GM23248 (cell line): ENCODE results near the gene ZNF746. TPM values are rescaled to one million over a fixed set of nuclear protein-coding genes. Genes with fewer than 3 reads are reported as not detected.

Experiments used
- DNase-seq: peaks from one replicate; pipeline ENCODE4 v3.0.0-alpha.2; 2015
- H2AFZ ChIP-seq: fragments of 200-600 bp; sonication (generic); 2 replicates; pipeline ENCODE4 v1.6.1; 2016; ENCODE audit warnings: antibody characterized with exemption
- H3F3A ChIP-seq: fragments of 200-600 bp; sonication (generic); 2 replicates; pipeline ENCODE4 v1.6.1; 2016; ENCODE audit warnings: mild to moderate bottlenecking, antibody characterized with exemption, mixed run types; ENCODE audit not compliant: insufficient read depth
- H3K27ac ChIP-seq: fragments of 200-600 bp; sonication (generic); 2 replicates; pipeline ENCODE4 v1.5.1; 2016; ENCODE audit warnings: mild to moderate bottlenecking
- H3K27me3 ChIP-seq: fragments of 200-600 bp; sonication (generic); replicated peaks from 2 replicates; pipeline ENCODE4 v1.6.1; 2016; ENCODE audit warnings: mild to moderate bottlenecking; ENCODE audit not compliant: insufficient read depth
- H3K36me3 ChIP-seq: fragments of 200-600 bp; sonication (generic); 2 replicates; pipeline ENCODE4 v1.6.1; 2016; ENCODE audit warnings: low read depth, mild to moderate bottlenecking
- H3K4me1 ChIP-seq: fragments of 200-600 bp; sonication (generic); 2 replicates; pipeline ENCODE4 v1.6.1; 2016; ENCODE audit warnings: mild to moderate bottlenecking; ENCODE audit not compliant: insufficient read depth
- H3K4me2 ChIP-seq: fragments of 200-600 bp; sonication (generic); one replicate; pipeline ENCODE4 v1.6.1; 2016; ENCODE audit warnings: mild to moderate bottlenecking; ENCODE audit not compliant: unreplicated experiment
- H3K4me3 ChIP-seq: fragments of 200-600 bp; sonication (generic); 2 replicates; pipeline ENCODE4 v1.5.1; 2016; ENCODE audit warnings: mild to moderate bottlenecking
- H3K79me2 ChIP-seq: fragments of 200-600 bp; sonication (generic); 2 replicates; pipeline ENCODE4 v1.6.1; 2016; ENCODE audit warnings: mild to moderate bottlenecking; ENCODE audit not compliant: insufficient read depth
- H3K9ac ChIP-seq: fragments of 200-600 bp; sonication (generic); 2 replicates; pipeline ENCODE4 v1.6.1; 2016; ENCODE audit warnings: mild to moderate bottlenecking
- H3K9me2 ChIP-seq: fragments of 200-600 bp; sonication (generic); 2 replicates; pipeline ENCODE4 v1.6.1; 2016; ENCODE audit warnings: mixed run types, mild to moderate bottlenecking, moderate library complexity; ENCODE audit not compliant: insufficient read depth
- H3K9me3 ChIP-seq: fragments of 200-600 bp; sonication (generic); one replicate; pipeline ENCODE4 v1.6.1; 2017; ENCODE audit warnings: low read depth
- H4K20me1 ChIP-seq: fragments of 200-600 bp; sonication (generic); 2 replicates; pipeline ENCODE4 v1.6.0; 2016; ENCODE audit not compliant: insufficient read depth
- EZH2 ChIP-seq: fragments of 200-600 bp; sonication (generic); IDR thresholded peaks from 2 replicates; pipeline ENCODE4 v1.6.1; 2018; ENCODE audit warnings: antibody characterized with exemption, mild to moderate bottlenecking; ENCODE audit not compliant: insufficient read depth, poor library complexity, severe bottlenecking
- EZH2phosphoT487 ChIP-seq: fragments of 200-600 bp; sonication (generic); IDR thresholded peaks from 2 replicates; pipeline ENCODE4 v1.6.1; 2018; ENCODE audit warnings: antibody characterized with exemption, moderate library complexity, mild to moderate bottlenecking, low read depth; ENCODE audit not compliant: insufficient read depth
- WGBS, 2 experiments: methylation state at CpG; one replicate each; pipeline ENCODE4 v1.1.6; 2015 to 2017; ENCODE audit warnings: low lambda C conversion rate in 2 of 2, low coverage in 1 of 2; ENCODE audit errors: missing lambda C conversion rate in 2 of 2; 5-methylcytosine and 5-hydroxymethylcytosine counted together
- in situ Hi-C: fragments of 300-500 bp; cut with MboI; formaldehyde crosslinking; loops from 2 replicates; pipeline ENCODE4 v1.15.0; 2020
- polyA plus RNA-seq: library from polyadenylated mRNA; unstranded; fragments of >200 nt; fragmentation: Nextera tagmentation; extraction: Ambion mirVana; gene quantifications from 2 replicates; pipeline ENCODE4 v1.2.1, GENCODE V29; 2016
- total RNA-seq: library from RNA; depleted of rRNA; stranded (reverse); fragments of >200 nt; shearing (Covaris generic); gene quantifications from 2 replicates; pipeline ENCODE4 v1.2.3, GENCODE V29; 2014

The ZNF746 gene
- total and polyA plus RNA-seq, 2 experiments from 2014 or later, result 9.7 to 17.8 TPM

DNA sequence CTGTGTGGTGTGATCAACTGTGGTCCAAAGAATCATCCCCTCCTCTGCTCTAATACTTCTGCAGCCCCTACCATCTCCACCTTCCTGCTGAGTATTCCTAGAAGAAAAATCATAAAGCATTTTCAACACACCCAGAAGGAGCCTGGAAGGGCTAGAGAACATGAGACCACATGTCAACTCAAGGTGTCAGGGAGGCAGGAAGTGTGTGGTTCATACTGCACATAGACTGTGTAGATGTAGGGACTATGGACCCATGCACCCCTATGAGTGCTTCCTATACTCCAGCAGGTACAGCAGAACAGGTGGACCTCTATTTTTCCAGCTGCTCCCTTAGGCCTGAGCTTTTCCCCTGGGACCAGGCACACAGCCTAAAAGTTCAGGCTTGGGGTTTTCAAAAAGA is 2.6 kb upstream of the ZNF746 start:
- Histone ChIP-seq H3K27ac (no peak overlapping the region), H3K36me3 (no peaks in the 10 kb centered on the region), H3K4me1 (peaks cover 9% of the 10 kb centered on the region), H3K4me2 (no peak overlapping the region), H4K20me1 (no peaks in the 10 kb centered on the region), H3K4me3 (no peak overlapping the region), H3F3A (peaks cover 11% of the 10 kb centered on the region), H3K27me3 (no peaks in the 10 kb centered on the region), H3K79me2 (peaks cover 17% of the 10 kb centered on the region), H2AFZ (no peak overlapping the region), H3K9ac (no peak overlapping the region), H3K9me3 (no peaks in the 10 kb centered on the region), H3K9me2 (no peaks in the 10 kb centered on the region)
- no peak for TF ChIP-seq EZH2phosphoT487
- TF ChIP-seq EZH2, result no peak
- in situ Hi-C loops, result no loop called here
- no peak for DNase-seq

DNA sequence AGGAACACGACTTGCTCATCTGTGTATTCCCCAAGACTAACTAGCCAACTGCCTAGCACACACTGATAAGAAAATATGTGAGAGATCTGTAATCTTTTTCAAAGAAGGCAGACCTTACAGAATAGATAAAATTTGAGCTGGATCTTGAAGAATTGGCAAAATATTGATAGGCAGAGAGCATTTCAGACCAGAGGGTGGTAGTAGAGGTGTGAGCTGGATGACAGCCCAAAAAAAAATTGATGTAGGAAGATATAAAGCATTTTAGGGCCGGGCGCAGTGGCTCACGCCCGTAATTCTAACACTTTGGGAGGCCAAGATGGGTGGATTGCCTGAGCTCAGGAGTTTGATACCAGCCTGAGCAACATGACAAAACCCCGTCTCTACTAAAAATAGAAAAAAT is 1.2 kb upstream of the ZNF746 start:
- Histone ChIP-seq H3K9me3 (no peaks in the 10 kb centered on the region), H3K9ac (no peak overlapping the region), H3K4me2 (no peak overlapping the region), H3K27ac (no peak overlapping the region), H3F3A (peaks cover 13% of the 10 kb centered on the region), H3K4me1 (peaks cover 16% of the 10 kb centered on the region), H3K9me2 (no peaks in the 10 kb centered on the region), H3K27me3 (no peaks in the 10 kb centered on the region), H3K36me3 (no peaks in the 10 kb centered on the region), H2AFZ (peak overlapping the region; percentile 97), H3K79me2 (peaks cover 30% of the 10 kb centered on the region), H3K4me3 (no peak overlapping the region), H4K20me1 (no peaks in the 10 kb centered on the region)
- TF ChIP-seq EZH2phosphoT487 (no peak), EZH2 (no peak)
- WGBS, 2 experiments, result 62 to 71% methylated on average over 6 of the region's 6 CpGs
- in situ Hi-C loops, result no loop called here
- DNase-seq, result no peak

DNA sequence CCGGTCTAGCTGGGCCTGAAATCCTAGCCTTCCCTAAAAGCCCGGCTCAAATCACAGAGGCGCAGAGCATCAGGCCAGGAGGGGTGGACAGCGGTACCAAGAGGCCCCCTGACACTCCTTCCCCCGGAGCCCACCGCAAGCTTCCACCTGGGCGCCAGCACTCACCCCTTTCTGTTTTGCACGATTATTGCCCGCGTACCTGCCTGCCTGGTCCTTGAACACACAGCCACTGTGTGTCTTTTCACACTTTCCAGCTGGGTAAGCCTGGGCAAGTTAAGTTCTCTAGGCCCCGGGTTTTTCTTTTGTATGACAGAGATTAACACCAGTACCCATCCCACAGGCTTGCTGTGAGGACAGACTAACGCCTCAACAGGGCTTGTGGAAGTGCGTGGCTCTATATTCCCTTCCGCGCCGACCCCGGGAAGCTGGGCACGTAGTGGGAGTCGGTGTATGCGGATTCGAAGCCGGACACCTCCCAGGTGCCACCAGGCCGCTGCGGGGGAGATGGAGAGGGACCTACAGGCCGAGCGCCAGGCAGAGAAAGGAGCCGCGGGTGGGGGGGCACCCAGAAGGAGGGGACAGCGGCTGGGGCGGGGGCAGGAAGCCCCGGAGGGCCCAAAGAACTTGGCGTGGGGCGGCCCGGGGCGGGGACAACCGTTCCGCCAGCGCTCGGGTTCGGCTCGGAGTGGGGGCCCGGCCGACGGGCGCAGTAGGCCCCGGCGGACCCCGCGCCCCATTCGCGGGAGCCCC is 792 bp downstream of the ZNF746 start:
- in situ Hi-C loops, result no loop called here
- Histone ChIP-seq H3K27ac (peak overlapping the region; percentile 69), H2AFZ (peak overlapping the region; percentile 85), H4K20me1 (no peaks in the 10 kb centered on the region), H3K9me3 (no peaks in the 10 kb centered on the region), H3K36me3 (peaks cover 17% of the 10 kb centered on the region; the same call in 1 of the 2 replicates), H3K9me2 (no peaks in the 10 kb centered on the region), H3F3A (peaks cover 13% of the 10 kb centered on the region), H3K4me3 (peak overlapping the region; percentile 84), H3K9ac (peak overlapping the region; percentile 94), H3K79me2 (peaks cover 44% of the 10 kb centered on the region), H3K4me2 (peak overlapping the region; percentile 81), H3K27me3 (no peaks in the 10 kb centered on the region), H3K4me1 (peaks cover 16% of the 10 kb centered on the region)
- WGBS, 2 experiments, result 3 to 7% methylated on average over 26 to 51 of the region's 51 CpGs
- TF ChIP-seq EZH2phosphoT487 (no peak), EZH2 (no peak)
- DNase-seq, result peak; percentile 64

DNA sequence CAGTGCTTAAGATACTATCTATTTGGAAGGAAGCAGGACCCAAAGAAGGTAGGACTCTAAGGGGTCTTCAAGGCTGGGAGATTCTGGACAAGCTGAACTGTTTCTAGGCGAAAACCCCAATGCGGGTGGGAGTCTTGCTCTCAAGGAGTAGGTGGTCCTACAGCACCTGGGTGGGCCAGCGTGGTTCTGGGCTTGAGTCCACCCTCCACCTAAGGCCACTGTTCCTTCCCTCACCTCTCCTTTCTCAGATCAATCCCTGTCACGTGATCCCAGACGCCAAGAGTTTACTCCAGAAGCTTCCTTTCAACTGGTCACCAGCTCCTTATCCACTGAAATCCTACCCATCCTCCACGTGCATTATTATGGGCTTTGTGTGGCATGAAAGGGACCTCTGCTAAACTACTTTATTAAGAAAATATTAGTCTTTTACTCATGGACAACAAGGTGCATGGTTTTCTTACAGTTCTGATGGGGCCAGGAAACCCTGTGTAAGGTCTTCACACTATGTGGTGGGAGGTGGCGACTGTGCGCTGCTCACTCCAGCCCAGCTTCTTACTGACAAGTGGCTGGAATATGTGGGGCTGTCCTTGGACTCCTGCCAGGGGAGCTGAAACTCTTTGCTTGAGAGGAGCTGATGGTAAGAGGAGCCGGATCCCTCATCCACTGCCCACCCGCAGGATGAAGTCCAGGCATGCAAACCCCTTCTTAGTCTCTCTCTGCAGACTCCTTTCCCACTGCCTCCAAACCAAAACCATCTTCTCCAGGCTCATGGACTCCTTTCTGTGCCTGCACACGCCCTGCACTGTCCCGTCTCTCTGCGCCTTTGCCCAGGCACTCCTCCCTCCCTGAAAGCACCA is 1.6 kb downstream of the ZNF746 start:
- H3K4me3 ChIP-seq, result peak overlapping the region; percentile 84
- H3K79me2 ChIP-seq, result peaks cover 44% of the 10 kb centered on the region
- H3K9ac ChIP-seq, result peak overlapping the region; percentile 94
- H3K4me1 ChIP-seq, result peaks cover 16% of the 10 kb centered on the region
- peak overlapping the region; percentile 69 for H3K27ac ChIP-seq
- H3K9me2 ChIP-seq, result no peaks in the 10 kb centered on the region
- peaks cover 13% of the 10 kb centered on the region for H3F3A ChIP-seq
- no peak for TF ChIP-seq EZH2phosphoT487
- TF ChIP-seq EZH2, result no peak
- no peaks in the 10 kb centered on the region for H3K27me3 ChIP-seq
- peak; percentile 77 for DNase-seq
- peaks cover 22% of the 10 kb centered on the region; the same call in 1 of the 2 replicates for H3K36me3 ChIP-seq
- H3K4me2 ChIP-seq, result peak overlapping the region; percentile 81
- no peaks in the 10 kb centered on the region for H3K9me3 ChIP-seq
- peak overlapping the region; percentile 85; the same call in 1 of the 2 replicates for H2AFZ ChIP-seq
- WGBS, 2 experiments, result 29 to 31% methylated on average over 13 of the region's 13 CpGs
- no peaks in the 10 kb centered on the region for H4K20me1 ChIP-seq
- in situ Hi-C loops, result no loop called here
